Endothelial cell of umbilical vein (primary cell): Measurements from ENCODE around the gene LBX2. TPM values are rescaled to one million over a fixed set of nuclear protein-coding genes. Genes with fewer than 3 reads are reported as not detected.

Experiments used
- BruUV-seq: library from RNA; stranded (reverse); fragments of 400-500 nt; replicated peaks from 2 replicates; lab custom pipeline; 2021; lab: Mats Ljungman, UMichigan
- CTCF ChIA-PET: fragments of 300-600, 350-600 bp; sonication (Branson Sonifier 250); formaldehyde crosslinking; loops from one replicate; lab custom pipeline; 2021; ENCODE audit warnings: antibody characterized with exemption, inconsistent platforms; lab: Charles Lee
- POLR2A ChIA-PET: fragments of 300-600, 350-600 bp; sonication (Branson Sonifier 250); formaldehyde crosslinking; loops from one replicate; lab custom pipeline; 2021; ENCODE audit warnings: antibody characterized with exemption, inconsistent platforms; lab: Charles Lee
- DNase-seq: peaks from one replicate; pipeline ENCODE4 v3.0.0-alpha.2; 2011; ENCODE audit warnings: low read depth, low spot score
- FAIRE-seq: peaks from 2 replicates; lab custom pipeline; 2011; peaks lifted over from hg19 to GRCh38; lab: Jason Lieb, UNC
- H2AFZ ChIP-seq: 2 replicates; pipeline ENCODE4 v1.6.0; 2012; ENCODE audit warnings: low read depth, low read length, control low read depth, inconsistent platforms
- H3K27ac ChIP-seq: 2 replicates; pipeline ENCODE4 v1.5.1; 2011; ENCODE audit warnings: low read depth, mild to moderate bottlenecking, control low read depth, low read length, moderate library complexity; ENCODE audit not compliant: insufficient read depth
- H3K27me3 ChIP-seq, 2 experiments: 2 replicates each; pipeline versions ENCODE4 v1.6.0 to v1.6.1; 2011; ENCODE audit warnings: low read length in 2 of 2, mixed read lengths in 1 of 2; ENCODE audit not compliant: control insufficient read depth in 2 of 2, insufficient read depth in 2 of 2
- H3K36me3 ChIP-seq, 2 experiments: 2 replicates in 1 of 2; 3 replicates in 1 of 2; pipeline ENCODE4 v1.5.1; 2011; ENCODE audit warnings: low read length in 2 of 2, mild to moderate bottlenecking in 1 of 2, moderate library complexity in 1 of 2; ENCODE audit not compliant: control insufficient read depth in 2 of 2, insufficient read depth in 2 of 2; ENCODE audit errors: extremely low read depth in 1 of 2
- H3K4me1 ChIP-seq: 3 replicates; pipeline ENCODE4 v1.5.1; 2011; ENCODE audit warnings: mild to moderate bottlenecking, low read length; ENCODE audit not compliant: control insufficient read depth, insufficient read depth; ENCODE audit errors: extremely low read depth
- H3K4me2 ChIP-seq: 2 replicates; pipeline ENCODE4 v1.6.1; 2011; ENCODE audit warnings: low read length, control low read depth, mixed read lengths; ENCODE audit not compliant: insufficient read depth
- H3K4me3 ChIP-seq, 3 experiments: fragments of 200-600 bp in 1 of 3; sonication (generic), shearing (Covaris generic) in 1 of 3; replicated peaks in 1 of 3; 2 replicates each; pipeline ENCODE4 v1.5.1; 2011 to 2016; ENCODE audit warnings: control low read depth in 3 of 3, low read length in 3 of 3, mild to moderate bottlenecking in 2 of 3, inconsistent platforms in 1 of 3, low read depth in 1 of 3, moderate library complexity in 1 of 3; ENCODE audit not compliant: insufficient read depth in 1 of 3
- H3K79me2 ChIP-seq: 2 replicates; pipeline ENCODE4 v1.6.0; 2012; ENCODE audit warnings: low read length, inconsistent platforms; ENCODE audit not compliant: control insufficient read depth, insufficient read depth
- H3K9ac ChIP-seq: replicated peaks from 2 replicates; pipeline ENCODE3; 2011; ENCODE audit warnings: low read length, control low read depth; ENCODE audit not compliant: insufficient read depth; ENCODE audit errors: extremely low read depth
- H3K9me1 ChIP-seq: replicated peaks from 3 replicates; pipeline ENCODE4 v1.6.0; 2011; ENCODE audit warnings: mild to moderate bottlenecking, low read length; ENCODE audit not compliant: control insufficient read depth, insufficient read depth; ENCODE audit errors: extremely low read depth
- H3K9me3 ChIP-seq: replicated peaks from 2 replicates; pipeline ENCODE4 v1.5.1; 2012; ENCODE audit warnings: low read length, inconsistent platforms; ENCODE audit not compliant: control insufficient read depth, insufficient read depth
- H4K20me1 ChIP-seq: replicated peaks from 2 replicates; pipeline ENCODE3; 2011; ENCODE audit warnings: mild to moderate bottlenecking, low read length; ENCODE audit not compliant: control insufficient read depth, insufficient read depth; ENCODE audit errors: extremely low read depth
- EZH2 ChIP-seq: IDR thresholded peaks from 2 replicates; pipeline ENCODE4 v1.6.1; 2012; ENCODE audit warnings: borderline replicate concordance, low read depth, mild to moderate bottlenecking, moderate library complexity, low read length, inconsistent platforms; ENCODE audit not compliant: severe bottlenecking
- FOS ChIP-seq: IDR thresholded peaks from 2 replicates; pipeline ENCODE4 v1.6.1; 2011; ENCODE audit warnings: mild to moderate bottlenecking, low read length, moderate library complexity, borderline replicate concordance; ENCODE audit not compliant: insufficient read depth
- GATA2 ChIP-seq: IDR thresholded peaks from 2 replicates; pipeline ENCODE4 v1.7.0; 2011; ENCODE audit warnings: low read depth, mild to moderate bottlenecking, moderate library complexity, mixed read lengths, low read length; ENCODE audit not compliant: insufficient read length, insufficient read depth
- JUN ChIP-seq: IDR thresholded peaks from 2 replicates; pipeline ENCODE4 v1.6.1; 2011; ENCODE audit warnings: borderline replicate concordance, low read depth; ENCODE audit not compliant: insufficient read length, insufficient read depth
- MYC ChIP-seq: IDR thresholded peaks from one replicate; pipeline ENCODE4 v1.6.1; 2011; ENCODE audit warnings: mild to moderate bottlenecking, low read depth, low read length
- POLR2A ChIP-seq: IDR thresholded peaks from 2 replicates; pipeline ENCODE4 v1.6.1; 2012; ENCODE audit warnings: low read depth, mild to moderate bottlenecking, control low read depth, low read length
- POLR2AphosphoS5 ChIP-seq: IDR thresholded peaks from 2 replicates; pipeline ENCODE4 v1.6.1; 2012; ENCODE audit warnings: low read depth, mild to moderate bottlenecking, control low read depth, low read length, moderate library complexity; ENCODE audit not compliant: insufficient read depth
- dilution Hi-C: fragments of 300-500 bp; cut with MboI; formaldehyde crosslinking; loops from one replicate; pipeline ENCODE4 v1.15.0; 2019; ENCODE audit warnings: low sequenced_read_pairs; ENCODE audit not compliant: extremely low pct_ligation_motif_present
- intact Hi-C: fragments of 100-400 bp; cut with micrococcal nuclease; formaldehyde crosslinking; loops from one replicate; pipeline ENCODE4 v1.10.0; 2022
- polyA plus RNA-seq, 4 experiments: library from polyadenylated mRNA; depleted of rRNA in 3 of 4; stranded (reverse) in 3 of 4; unstranded in 1 of 4; fragments of >200 nt; gene quantifications; 2 replicates each; pipeline versions ENCODE4 v1.2.1 to v1.2.3, GENCODE V29; 2011 to 2012; ENCODE audit warnings: missing spikeins in 1 of 4
- total RNA-seq: library from RNA; stranded (reverse); gene quantifications from 2 replicates; pipeline ENCODE4 v1.2.3, GENCODE V29; 2021
- TF ChIP-seq, protein P1 (sequence below), 2 donors: IDR thresholded peaks; 1 replicate in 1 of 2; 2 replicates in 1 of 2; pipeline ENCODE4 v1.5.1; 2011; ENCODE audit warnings: low read length in 2 of 2, mild to moderate bottlenecking in 2 of 2, moderate library complexity in 2 of 2, control low read depth in 1 of 2, inconsistent platforms in 1 of 2, low read depth in 1 of 2; ENCODE audit not compliant: insufficient read depth in 1 of 2; ENCODE audit errors: extremely low read depth in 1 of 2
- TF ChIP-seq, protein P2 (sequence below): IDR thresholded peaks from 2 replicates; pipeline ENCODE4 v1.6.1; 2011; ENCODE audit not compliant: insufficient read depth, insufficient read length

The LBX2 gene
- total and polyA plus RNA-seq, 2 donors (not counting 3 experiments of a cell fraction or from before 2014, with no cell fraction given) = 2.8 to 3.8 TPM

DNA sequence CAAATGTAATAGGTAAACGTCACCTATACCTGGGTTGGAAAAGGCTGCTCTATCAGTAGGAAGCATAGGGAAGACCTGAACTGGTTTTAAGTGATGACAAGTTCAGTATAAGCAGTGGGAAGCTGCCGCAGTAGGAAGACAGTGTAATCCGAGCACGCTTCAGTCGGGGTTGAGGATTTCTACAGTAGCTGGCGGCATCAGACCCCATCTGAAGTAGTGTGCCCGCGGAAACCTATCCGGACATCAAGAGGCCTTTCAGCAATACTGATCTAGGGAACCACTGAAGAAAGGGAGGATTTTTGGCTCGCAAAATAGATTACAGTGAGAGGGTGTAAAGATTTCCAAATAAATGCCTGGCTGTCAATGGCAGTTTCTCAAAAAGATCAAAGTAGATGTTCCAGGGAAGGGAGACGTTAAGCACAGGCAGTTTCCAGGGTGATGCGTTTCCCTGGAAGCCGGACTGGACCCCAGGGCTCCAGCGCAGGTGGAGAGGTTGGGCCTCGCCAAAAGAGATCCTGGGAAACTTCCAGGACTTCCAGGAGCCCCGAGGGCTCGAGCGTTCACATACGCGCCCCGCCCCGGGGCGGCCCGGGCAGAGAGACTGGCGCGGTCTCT is 49.0 kb upstream of the LBX2 start:
- Histone ChIP-seq H3K4me2 (peak overlapping the region; percentile 82), H4K20me1 (no peaks in the 10 kb centered on the region), H3K27me3 (peaks cover 12 to 24% of the 10 kb centered on the region in 2 experiments), H3K9me1 (no peaks in the 10 kb centered on the region), H3K9me3 (no peaks in the 10 kb centered on the region), H3K36me3 (no peaks in the 10 kb centered on the region), H3K79me2 (no peaks in the 10 kb centered on the region), H3K9ac (peak overlapping the region; percentile 55), H3K4me1 (peaks cover 14% of the 10 kb centered on the region), H3K4me3 (peak overlapping the region; percentile 42 to 84 (median 66)), H2AFZ (peak overlapping the region; percentile 94), H3K27ac (no peak overlapping the region)
- BruUV-seq = no TSS peak
- FAIRE-seq = no peak
- intact Hi-C loops = loop anchor here (1.0 kb wide), 1 partner anchor 19 kb away; the partner anchor contains the start of genes AUP1 and HTRA2
- DNase-seq = no peak
- dilution Hi-C loops = no loop called here
- CTCF ChIA-PET = interaction anchor here (0.9 kb wide), 1 partner anchor 16 kb away, joined by 3 read pairs; no protein-coding TSS in a partner anchor
- POLR2A ChIA-PET = no interaction called here
- TF ChIP-seq JUN (no peak), EZH2 (peak; percentile 53)

DNA sequence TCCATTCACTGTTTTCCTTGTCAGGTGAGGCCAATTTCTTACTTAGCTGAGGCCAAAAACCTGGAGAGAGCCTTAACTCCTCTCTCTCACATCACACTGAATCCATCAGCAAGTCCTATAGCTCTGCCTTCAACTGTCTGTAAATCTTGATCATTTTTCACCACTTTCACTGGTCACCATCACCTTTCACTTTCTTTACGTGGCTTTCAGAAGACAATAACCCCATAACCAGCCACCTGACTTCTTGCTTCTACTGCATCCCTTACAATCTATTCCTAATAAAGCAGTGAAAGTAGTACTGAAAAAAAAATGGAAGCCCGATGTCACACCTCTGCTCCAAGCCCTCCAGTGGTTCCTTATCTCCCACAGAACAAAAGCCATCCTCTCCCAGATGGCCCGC is 46.6 kb upstream of the LBX2 start:
- Histone ChIP-seq H3K4me2 (no peak overlapping the region), H3K9me1 (no peaks in the 10 kb centered on the region), H3K4me3 (no peak overlapping the region), H3K9ac (no peak overlapping the region), H4K20me1 (no peaks in the 10 kb centered on the region), H2AFZ (no peak overlapping the region), H3K4me1 (peaks cover 14% of the 10 kb centered on the region), H3K27me3 (peaks cover 15 to 26% of the 10 kb centered on the region in 2 experiments), H3K36me3 (no peaks in the 10 kb centered on the region), H3K9me3 (no peaks in the 10 kb centered on the region), H3K79me2 (no peaks in the 10 kb centered on the region), H3K27ac (no peak overlapping the region)
- dilution Hi-C loops = no loop called here
- BruUV-seq = no TSS peak
- FAIRE-seq (no peak), DNase-seq (no peak)
- TF ChIP-seq POLR2AphosphoS5 = no peak
- TF ChIP-seq, protein P1, sequence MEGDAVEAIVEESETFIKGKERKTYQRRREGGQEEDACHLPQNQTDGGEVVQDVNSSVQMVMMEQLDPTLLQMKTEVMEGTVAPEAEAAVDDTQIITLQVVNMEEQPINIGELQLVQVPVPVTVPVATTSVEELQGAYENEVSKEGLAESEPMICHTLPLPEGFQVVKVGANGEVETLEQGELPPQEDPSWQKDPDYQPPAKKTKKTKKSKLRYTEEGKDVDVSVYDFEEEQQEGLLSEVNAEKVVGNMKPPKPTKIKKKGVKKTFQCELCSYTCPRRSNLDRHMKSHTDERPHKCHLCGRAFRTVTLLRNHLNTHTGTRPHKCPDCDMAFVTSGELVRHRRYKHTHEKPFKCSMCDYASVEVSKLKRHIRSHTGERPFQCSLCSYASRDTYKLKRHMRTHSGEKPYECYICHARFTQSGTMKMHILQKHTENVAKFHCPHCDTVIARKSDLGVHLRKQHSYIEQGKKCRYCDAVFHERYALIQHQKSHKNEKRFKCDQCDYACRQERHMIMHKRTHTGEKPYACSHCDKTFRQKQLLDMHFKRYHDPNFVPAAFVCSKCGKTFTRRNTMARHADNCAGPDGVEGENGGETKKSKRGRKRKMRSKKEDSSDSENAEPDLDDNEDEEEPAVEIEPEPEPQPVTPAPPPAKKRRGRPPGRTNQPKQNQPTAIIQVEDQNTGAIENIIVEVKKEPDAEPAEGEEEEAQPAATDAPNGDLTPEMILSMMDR (IDR thresholded peaks at IDR 0.05; ENCODE audit: extremely low read depth in 1 of 2, insufficient read depth in 1 of 2, low read depth in 1 of 2, low read length in 2 of 2) = no peak
- TF ChIP-seq GATA2 = no peak
- no peak for TF ChIP-seq JUN
- no peak for TF ChIP-seq POLR2A
- no peak for TF ChIP-seq MYC
- TF ChIP-seq EZH2 = no peak
- TF ChIP-seq, protein P2, sequence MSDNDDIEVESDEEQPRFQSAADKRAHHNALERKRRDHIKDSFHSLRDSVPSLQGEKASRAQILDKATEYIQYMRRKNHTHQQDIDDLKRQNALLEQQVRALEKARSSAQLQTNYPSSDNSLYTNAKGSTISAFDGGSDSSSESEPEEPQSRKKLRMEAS = no peak
- TF ChIP-seq FOS = no peak
- CTCF ChIA-PET = interaction anchor here (3.3 kb wide), 1 partner anchor 13 kb away, joined by 15 read pairs; no protein-coding TSS in a partner anchor
- POLR2A ChIA-PET = no interaction called here
- intact Hi-C loops = no loop called here
